GM12892 (cell line): ENCODE results near the gene MACROD2.

Experiments
- DNase-seq: peaks from one replicate; pipeline ENCODE4 v3.0.0; 2011; ENCODE audit not compliant: insufficient read length
- FAIRE-seq: peaks from 2 replicates; lab custom pipeline; 2011; peaks lifted over from hg19 to GRCh38; lab: Jason Lieb, UNC
- POLR2A ChIP-seq: IDR thresholded peaks from 2 replicates; pipeline ENCODE4 v1.6.1; 2011; ENCODE audit warnings: low read depth, low read length, control low read depth
- POLR2AphosphoS5 ChIP-seq: IDR thresholded peaks from 2 replicates; pipeline ENCODE4 v1.6.1; 2011; ENCODE audit warnings: low read depth, low read length, control low read depth
- TAF1 ChIP-seq: IDR thresholded peaks from 2 replicates; pipeline ENCODE4 v1.6.1; 2011; ENCODE audit warnings: low read depth, mild to moderate bottlenecking, control low read depth, low read length, borderline replicate concordance

The MACROD2 gene

GRCh38 chr20:14727485-14728150 lies 732.3 kb downstream of the MACROD2 start:
- no peak for DNase-seq
- TF ChIP-seq POLR2A = no peak
- TF ChIP-seq POLR2AphosphoS5 = no peak
- no peak for TF ChIP-seq TAF1
- no peak for FAIRE-seq

- no peak for FAIRE-seq
- no peak for DNase-seq
- TF ChIP-seq POLR2AphosphoS5 (no peak), POLR2A (no peak), TAF1 (no peak)
Observed at GRCh38 chr20:14729390-14729789, 734.1 kb downstream of the MACROD2 start.

- FAIRE-seq = peak; percentile 21
- no peak for DNase-seq
- no peak for TF ChIP-seq POLR2A
- no peak for TF ChIP-seq TAF1
- TF ChIP-seq POLR2AphosphoS5 = no peak
Observed at GRCh38 chr20:14732343-14732742, 737.0 kb downstream of the MACROD2 start.

- DNase-seq (no peak), FAIRE-seq (no peak)
- TF ChIP-seq POLR2A (no peak), TAF1 (no peak)
Observed at GRCh38 chr20:14732996-14733395, 737.7 kb downstream of the MACROD2 start.

GRCh38 chr20:14740380-14740779 lies 745.1 kb downstream of the MACROD2 start:
- FAIRE-seq (no peak), DNase-seq (no peak)
- TF ChIP-seq POLR2A = no peak
- no peak for TF ChIP-seq POLR2AphosphoS5
- no peak for TF ChIP-seq TAF1

- TF ChIP-seq TAF1 (no peak), POLR2A (no peak), POLR2AphosphoS5 (no peak)
- DNase-seq (no peak), FAIRE-seq (no peak)
Observed at GRCh38 chr20:14741616-14742015, 746.3 kb downstream of the MACROD2 start.

GRCh38 chr20:14744723-14745122 lies 749.4 kb downstream of the MACROD2 start:
- DNase-seq (no peak), FAIRE-seq (peak; percentile 42)
- TF ChIP-seq POLR2A (no peak), POLR2AphosphoS5 (no peak), TAF1 (no peak)

GRCh38 chr20:14745830-14746229 lies 750.5 kb downstream of the MACROD2 start:
- no peak for DNase-seq
- TF ChIP-seq TAF1 (no peak), POLR2A (no peak), POLR2AphosphoS5 (no peak)
- FAIRE-seq = peak; percentile 30

- TF ChIP-seq POLR2AphosphoS5 = no peak
- TF ChIP-seq POLR2A = no peak
- no peak for TF ChIP-seq TAF1
- DNase-seq (no peak), FAIRE-seq (no peak)
Observed at GRCh38 chr20:14751191-14751590, 755.9 kb downstream of the MACROD2 start.

- no peak for TF ChIP-seq POLR2A
- no peak for TF ChIP-seq POLR2AphosphoS5
- no peak for TF ChIP-seq TAF1
- DNase-seq (no peak), FAIRE-seq (no peak)
Observed at GRCh38 chr20:14757728-14758127, 762.4 kb downstream of the MACROD2 start.

- DNase-seq (no peak), FAIRE-seq (no peak)
- TF ChIP-seq POLR2A (no peak), TAF1 (no peak), POLR2AphosphoS5 (no peak)
Observed at GRCh38 chr20:14758356-14758755, 763.0 kb downstream of the MACROD2 start.

GRCh38 chr20:14759979-14760378 lies 764.7 kb downstream of the MACROD2 start:
- DNase-seq = no peak
- no peak for FAIRE-seq
- TF ChIP-seq POLR2A (no peak), TAF1 (no peak), POLR2AphosphoS5 (no peak)
